ENCODE measurements around the gene DNLZ. TPM values are rescaled to one million over a fixed set of nuclear protein-coding genes. Genes with fewer than 3 reads are reported as not detected.

The DNLZ gene
- total and polyA plus RNA-seq, 2 donors (not counting 3 experiments of a cell fraction or from before 2014, with no cell fraction given): 26.9 to 38.4 TPM

GRCh38 chr9:136333045-136333444, 30.5 kb downstream of the DNLZ start:
- BruUV-seq (replicated peaks): no TSS peak
- CTCF ChIA-PET: no interaction called here

More at GRCh38 chr9:136333045-136333444, 30.5 kb downstream of the DNLZ start:
- H3K4me1 ChIP-seq (ENCODE audit: control insufficient read depth, extremely low read depth, insufficient read depth, low read length): peaks cover 7% of the 10 kb centered on the region
- no peak overlapping the region for H2AFZ ChIP-seq (ENCODE audit: low read depth, low read length)
- no peak overlapping the region for H3K9ac ChIP-seq (replicated peaks; ENCODE audit: extremely low read depth, insufficient read depth, low read length)
- dilution Hi-C loops (cut with MboI; ENCODE audit: extremely low pct_ligation_motif_present, low sequenced_read_pairs) (no loop called here), intact Hi-C loops (cut with micrococcal nuclease) (no loop called here)
- FAIRE-seq: no peak
- H3K79me2 ChIP-seq (ENCODE audit: control insufficient read depth, insufficient read depth, low read length): peaks cover 38% of the 10 kb centered on the region
- POLR2A ChIA-PET: no interaction called here
- peaks cover 0 to 24% of the 10 kb centered on the region in 2 experiments for H3K36me3 ChIP-seq (ENCODE audit: control insufficient read depth in 2 of 2, extremely low read depth in 1 of 2, insufficient read depth in 2 of 2, low read length in 2 of 2)
- H3K27ac ChIP-seq (ENCODE audit: insufficient read depth, low read depth, low read length): no peak overlapping the region
- H3K9me3 ChIP-seq (replicated peaks; ENCODE audit: control insufficient read depth, insufficient read depth, low read length): no peaks in the 10 kb centered on the region
- H3K4me3 ChIP-seq (replicated peaks in 1 of 3; ENCODE audit: insufficient read depth in 1 of 3, low read depth in 1 of 3, low read length in 3 of 3): no peak overlapping the region
- DNase-seq (ENCODE audit: low read depth, low spot score): no peak
- H3K9me1 ChIP-seq (replicated peaks; ENCODE audit: control insufficient read depth, extremely low read depth, insufficient read depth, low read length): no peaks in the 10 kb centered on the region
- TF ChIP-seq, protein P1, sequence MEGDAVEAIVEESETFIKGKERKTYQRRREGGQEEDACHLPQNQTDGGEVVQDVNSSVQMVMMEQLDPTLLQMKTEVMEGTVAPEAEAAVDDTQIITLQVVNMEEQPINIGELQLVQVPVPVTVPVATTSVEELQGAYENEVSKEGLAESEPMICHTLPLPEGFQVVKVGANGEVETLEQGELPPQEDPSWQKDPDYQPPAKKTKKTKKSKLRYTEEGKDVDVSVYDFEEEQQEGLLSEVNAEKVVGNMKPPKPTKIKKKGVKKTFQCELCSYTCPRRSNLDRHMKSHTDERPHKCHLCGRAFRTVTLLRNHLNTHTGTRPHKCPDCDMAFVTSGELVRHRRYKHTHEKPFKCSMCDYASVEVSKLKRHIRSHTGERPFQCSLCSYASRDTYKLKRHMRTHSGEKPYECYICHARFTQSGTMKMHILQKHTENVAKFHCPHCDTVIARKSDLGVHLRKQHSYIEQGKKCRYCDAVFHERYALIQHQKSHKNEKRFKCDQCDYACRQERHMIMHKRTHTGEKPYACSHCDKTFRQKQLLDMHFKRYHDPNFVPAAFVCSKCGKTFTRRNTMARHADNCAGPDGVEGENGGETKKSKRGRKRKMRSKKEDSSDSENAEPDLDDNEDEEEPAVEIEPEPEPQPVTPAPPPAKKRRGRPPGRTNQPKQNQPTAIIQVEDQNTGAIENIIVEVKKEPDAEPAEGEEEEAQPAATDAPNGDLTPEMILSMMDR (IDR thresholded peaks at IDR 0.05; ENCODE audit: extremely low read depth in 1 of 2, insufficient read depth in 1 of 2, low read depth in 1 of 2, low read length in 2 of 2): no peak
- no peak for TF ChIP-seq EZH2 (IDR thresholded peaks at IDR 0.05; ENCODE audit: borderline replicate concordance, low read depth, low read length, severe bottlenecking)
- TF ChIP-seq JUN (IDR thresholded peaks at IDR 0.05; ENCODE audit: borderline replicate concordance, insufficient read depth, insufficient read length, low read depth): no peak
- no peak for TF ChIP-seq FOS (IDR thresholded peaks at IDR 0.05; ENCODE audit: borderline replicate concordance, insufficient read depth, low read length)
- no peak for TF ChIP-seq POLR2A (IDR thresholded peaks at IDR 0.05; ENCODE audit: low read depth, low read length)
- no peak for TF ChIP-seq POLR2AphosphoS5 (IDR thresholded peaks at IDR 0.05; ENCODE audit: insufficient read depth, low read depth, low read length)
- TF ChIP-seq GATA2 (IDR thresholded peaks at IDR 0.05; ENCODE audit: insufficient read depth, insufficient read length, low read depth, low read length): no peak
- TF ChIP-seq, protein P2, sequence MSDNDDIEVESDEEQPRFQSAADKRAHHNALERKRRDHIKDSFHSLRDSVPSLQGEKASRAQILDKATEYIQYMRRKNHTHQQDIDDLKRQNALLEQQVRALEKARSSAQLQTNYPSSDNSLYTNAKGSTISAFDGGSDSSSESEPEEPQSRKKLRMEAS (IDR thresholded peaks at IDR 0.05; ENCODE audit: insufficient read depth, insufficient read length): no peak
- TF ChIP-seq MYC (IDR thresholded peaks at IDR 0.05; ENCODE audit: low read depth, low read length): no peak
- no peaks in the 10 kb centered on the region for H4K20me1 ChIP-seq (replicated peaks; ENCODE audit: control insufficient read depth, extremely low read depth, insufficient read depth, low read length)
- H3K27me3 ChIP-seq (ENCODE audit: control insufficient read depth in 2 of 2, insufficient read depth in 2 of 2, low read length in 2 of 2): no peaks in the 10 kb centered on the region
- H3K4me2 ChIP-seq (ENCODE audit: insufficient read depth, low read length): no peak overlapping the region

Measured in endothelial cell of umbilical vein (primary cell).